Measurements from ENCODE around the gene ADGRL3.

ADGRL3 gene

DNA sequence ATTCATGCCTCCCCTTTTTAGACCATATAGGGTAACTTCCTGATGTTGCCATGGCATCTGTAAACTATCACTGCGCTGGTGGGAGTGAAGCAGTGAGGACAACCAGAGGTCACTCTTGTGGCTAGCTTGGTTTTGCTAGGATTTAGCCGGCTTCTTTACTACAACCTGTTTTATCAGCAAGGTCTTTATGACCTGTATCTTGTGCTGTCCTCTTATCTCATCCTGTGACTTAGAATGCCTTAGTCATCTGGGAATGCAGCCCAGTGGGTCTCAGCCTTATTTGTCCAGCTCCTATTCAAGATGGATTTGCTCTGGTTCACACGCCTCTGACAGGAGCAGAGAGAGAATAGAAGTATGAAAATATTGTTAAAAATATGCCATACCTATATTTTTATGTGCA is 355.7 kb downstream of the ADGRL3 start:
- TF ChIP-seq, protein P1, sequence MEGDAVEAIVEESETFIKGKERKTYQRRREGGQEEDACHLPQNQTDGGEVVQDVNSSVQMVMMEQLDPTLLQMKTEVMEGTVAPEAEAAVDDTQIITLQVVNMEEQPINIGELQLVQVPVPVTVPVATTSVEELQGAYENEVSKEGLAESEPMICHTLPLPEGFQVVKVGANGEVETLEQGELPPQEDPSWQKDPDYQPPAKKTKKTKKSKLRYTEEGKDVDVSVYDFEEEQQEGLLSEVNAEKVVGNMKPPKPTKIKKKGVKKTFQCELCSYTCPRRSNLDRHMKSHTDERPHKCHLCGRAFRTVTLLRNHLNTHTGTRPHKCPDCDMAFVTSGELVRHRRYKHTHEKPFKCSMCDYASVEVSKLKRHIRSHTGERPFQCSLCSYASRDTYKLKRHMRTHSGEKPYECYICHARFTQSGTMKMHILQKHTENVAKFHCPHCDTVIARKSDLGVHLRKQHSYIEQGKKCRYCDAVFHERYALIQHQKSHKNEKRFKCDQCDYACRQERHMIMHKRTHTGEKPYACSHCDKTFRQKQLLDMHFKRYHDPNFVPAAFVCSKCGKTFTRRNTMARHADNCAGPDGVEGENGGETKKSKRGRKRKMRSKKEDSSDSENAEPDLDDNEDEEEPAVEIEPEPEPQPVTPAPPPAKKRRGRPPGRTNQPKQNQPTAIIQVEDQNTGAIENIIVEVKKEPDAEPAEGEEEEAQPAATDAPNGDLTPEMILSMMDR (IDR thresholded peaks at IDR 0.05; ENCODE audit: control insufficient read depth, insufficient read depth, low read depth, low read length, missing control alignments), result no peak
- DNase-seq (ENCODE audit: low read depth), result no peak
- no peak overlapping the region for H3K4me3 ChIP-seq (ENCODE audit: control insufficient read depth, low read depth, low read length)

GRCh38 chr4:61556277-61556676 is 356.2 kb downstream of the ADGRL3 start:
- TF ChIP-seq, protein P1 (IDR thresholded peaks at IDR 0.05; ENCODE audit: control insufficient read depth, insufficient read depth, low read depth, low read length, missing control alignments), result no peak

DNA sequence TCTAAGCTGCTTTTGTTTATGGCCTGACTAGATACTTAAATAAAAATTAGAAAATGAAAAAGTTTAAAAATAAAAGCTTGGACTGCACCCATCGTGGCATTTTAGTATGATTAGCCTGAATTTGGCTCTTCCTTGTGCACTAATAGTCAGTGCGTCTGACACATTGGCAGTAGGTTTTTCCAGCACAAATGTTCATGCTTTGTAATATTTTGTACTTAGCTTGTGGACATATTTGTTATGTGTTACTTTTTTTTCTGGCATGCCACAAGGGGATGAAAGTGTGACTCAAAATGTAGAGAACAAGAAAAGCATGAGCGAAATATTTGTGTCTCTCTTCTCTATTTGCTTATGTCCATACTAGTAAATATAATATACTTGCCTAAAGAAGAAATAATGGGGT is 359.3 kb downstream of the ADGRL3 start:
- DNase-seq (ENCODE audit: low read depth), result no peak
- TF ChIP-seq, protein P1 (IDR thresholded peaks at IDR 0.05; ENCODE audit: control insufficient read depth, insufficient read depth, low read depth, low read length, missing control alignments), result no peak
- H3K4me3 ChIP-seq (ENCODE audit: control insufficient read depth, low read depth, low read length), result no peak overlapping the region

More at GRCh38 chr4:61556277-61556676, 356.2 kb downstream of the ADGRL3 start:
- DNase-seq (ENCODE audit: low read depth), result no peak
- H3K4me3 ChIP-seq (ENCODE audit: control insufficient read depth, low read depth, low read length), result no peak overlapping the region

DNA sequence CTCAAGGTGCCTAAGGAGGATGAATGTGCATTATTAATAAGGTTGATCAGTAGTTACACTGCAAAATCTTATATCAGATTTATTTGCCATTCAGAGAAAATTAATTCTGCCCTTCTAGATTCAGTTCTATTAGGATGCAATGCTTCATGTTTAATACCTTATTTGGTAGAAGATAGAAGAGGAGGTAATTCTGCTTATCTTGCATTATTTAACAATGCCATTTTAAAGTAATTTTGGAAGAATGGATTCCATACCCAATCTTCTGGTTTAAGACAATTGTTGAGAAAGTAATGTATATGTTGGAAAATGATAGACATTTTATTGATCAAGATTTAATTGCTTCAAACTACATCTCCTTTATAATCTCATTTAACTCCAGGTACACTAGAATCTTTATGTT is 360.9 kb downstream of the ADGRL3 start:
- H3K4me3 ChIP-seq (ENCODE audit: control insufficient read depth, low read depth, low read length), result no peak overlapping the region
- TF ChIP-seq, protein P1 (IDR thresholded peaks at IDR 0.05; ENCODE audit: control insufficient read depth, insufficient read depth, low read depth, low read length, missing control alignments), result no peak
- DNase-seq (ENCODE audit: low read depth), result no peak

GRCh38 chr4:61571761-61572559 is 371.8 kb downstream of the ADGRL3 start:
- TF ChIP-seq, protein P1 (IDR thresholded peaks at IDR 0.05; ENCODE audit: control insufficient read depth, insufficient read depth, low read depth, low read length, missing control alignments), result no peak

DNA sequence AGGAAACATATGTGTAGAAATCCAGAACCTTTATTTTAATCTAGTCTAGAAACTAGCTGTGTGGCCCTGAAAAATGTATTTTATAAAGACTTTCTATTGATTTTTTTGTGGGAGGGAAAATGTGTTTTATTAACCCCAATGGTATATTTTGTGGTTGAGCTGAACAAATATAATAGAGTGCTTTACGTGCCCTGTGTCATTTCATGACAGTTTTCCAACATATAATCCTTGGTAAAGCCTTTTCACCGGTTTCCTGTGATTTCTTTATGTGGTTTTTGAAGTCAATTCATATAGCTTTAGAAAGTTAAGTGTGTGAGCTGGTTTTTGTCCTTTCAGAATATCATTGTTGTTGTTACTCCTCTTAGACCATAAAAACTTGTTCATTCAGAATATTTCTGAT is 375.7 kb downstream of the ADGRL3 start:
- TF ChIP-seq, protein P1 (IDR thresholded peaks at IDR 0.05; ENCODE audit: control insufficient read depth, insufficient read depth, low read depth, low read length, missing control alignments), result no peak
- DNase-seq (ENCODE audit: low read depth), result no peak
- no peak overlapping the region for H3K4me3 ChIP-seq (ENCODE audit: control insufficient read depth, low read depth, low read length)

More at GRCh38 chr4:61571761-61572559, 371.8 kb downstream of the ADGRL3 start:
- DNase-seq (ENCODE audit: low read depth), result no peak
- no peak overlapping the region for H3K4me3 ChIP-seq (ENCODE audit: control insufficient read depth, low read depth, low read length)
